ENCODE measurements around the gene CHID1.

Gene CHID1

GRCh38 chr11:861105-861479 lies 49.5 kb downstream of the CHID1 start:
- no peak for TF ChIP-seq CTCF (IDR thresholded peaks at IDR 0.05)
- H3K4me3 ChIP-seq, result no peak overlapping the region
- H3K27ac ChIP-seq, result no peak overlapping the region
- DNase-seq (ENCODE audit: low spot score), result no peak

GRCh38 chr11:860234-861104 lies 50.1 kb downstream of the CHID1 start:
- peak overlapping the region in 1 of 2 donors; percentile 39 for H3K27ac ChIP-seq
- no peak for TF ChIP-seq CTCF (IDR thresholded peaks at IDR 0.05)
- no peak for DNase-seq (ENCODE audit: low spot score)
- H3K4me3 ChIP-seq, result no peak overlapping the region

- no peak for TF ChIP-seq CTCF (IDR thresholded peaks at IDR 0.05)
- Histone ChIP-seq H3K4me3 (peak overlapping the region; percentile 47), H3K27ac (peak overlapping the region in 1 of 2 donors; percentile 39)
- DNase-seq (ENCODE audit: low spot score), result no peak
Measured at GRCh38 chr11:859394-860131, 51.0 kb downstream of the CHID1 start.

- DNase-seq (ENCODE audit: low spot score), result no peak
- H3K4me3 ChIP-seq, result no peak overlapping the region
- no peak overlapping the region for H3K27ac ChIP-seq
- no peak for TF ChIP-seq CTCF (IDR thresholded peaks at IDR 0.05)
Measured at GRCh38 chr11:858762-859339, 51.8 kb downstream of the CHID1 start.

- no peak for DNase-seq (ENCODE audit: low spot score)
- Histone ChIP-seq H3K4me3 (no peak overlapping the region), H3K27ac (no peak overlapping the region)
- no peak for TF ChIP-seq CTCF (IDR thresholded peaks at IDR 0.05)
Measured at GRCh38 chr11:858053-858761, 52.4 kb downstream of the CHID1 start.

GRCh38 chr11:856397-856796 lies 54.2 kb downstream of the CHID1 start:
- H3K27ac ChIP-seq, result no peak overlapping the region
- H3K4me3 ChIP-seq, result no peak overlapping the region
- no peak for DNase-seq (ENCODE audit: low spot score)
- no peak for TF ChIP-seq CTCF (IDR thresholded peaks at IDR 0.05)
